ENCODE measurements around the gene NR1D2.

- no peak for TF ChIP-seq CTCF (conservative IDR thresholded peaks at IDR 0.05; ENCODE audit: low read length)
- TF ChIP-seq EZH2phosphoT487 (IDR thresholded peaks at IDR 0.05; ENCODE audit: borderline replicate concordance, low read depth, low read length): no peak
These were observed 59.3 kb downstream of the NR1D2 start for GRCh38 chr3:24004171-24004938.

Data from OCI-LY7 (cell line).